ENCODE results near the gene ROGDI.

ROGDI gene

GRCh38 chr16:4775005-4775404 is 27.4 kb downstream of the ROGDI start:
- Mint-ChIP-seq H3K36me3 (ENCODE audit: low read depth) (no peaks in the 10 kb centered on the region), H3K4me3 (no peak overlapping the region), H3K4me1 (ENCODE audit: low read depth) (no peaks in the 10 kb centered on the region), H3K27me3 (ENCODE audit: low read depth) (no peaks in the 10 kb centered on the region), H3K9me3 (no peaks in the 10 kb centered on the region), H3K27ac (no peak overlapping the region)
- DNase-seq (ENCODE audit: low spot score) = no peak

- Mint-ChIP-seq H3K9me3 (no peaks in the 10 kb centered on the region), H3K27me3 (ENCODE audit: low read depth) (no peaks in the 10 kb centered on the region), H3K36me3 (ENCODE audit: low read depth) (no peaks in the 10 kb centered on the region), H3K4me3 (no peak overlapping the region), H3K27ac (no peak overlapping the region), H3K4me1 (ENCODE audit: low read depth) (peaks cover 3% of the 10 kb centered on the region)
- no peak for DNase-seq (ENCODE audit: low spot score)
Observed at GRCh38 chr16:4772351-4772750, 30.1 kb downstream of the ROGDI start.

- H3K27ac Mint-ChIP-seq = no peak overlapping the region
- H3K4me1 Mint-ChIP-seq (ENCODE audit: low read depth) = peaks cover 6% of the 10 kb centered on the region
- H3K9me3 Mint-ChIP-seq = no peaks in the 10 kb centered on the region
- H3K4me3 Mint-ChIP-seq = no peak overlapping the region
- H3K27me3 Mint-ChIP-seq (ENCODE audit: low read depth) = no peaks in the 10 kb centered on the region
- DNase-seq (ENCODE audit: low spot score) = no peak
- H3K36me3 Mint-ChIP-seq (ENCODE audit: low read depth) = no peaks in the 10 kb centered on the region
Observed at GRCh38 chr16:4771646-4772045, 30.8 kb downstream of the ROGDI start.

- Mint-ChIP-seq H3K27ac (peak overlapping the region; percentile 2), H3K4me1 (ENCODE audit: low read depth) (peaks cover 13% of the 10 kb centered on the region), H3K27me3 (ENCODE audit: low read depth) (no peaks in the 10 kb centered on the region), H3K9me3 (no peaks in the 10 kb centered on the region), H3K36me3 (ENCODE audit: low read depth) (no peaks in the 10 kb centered on the region), H3K4me3 (peak overlapping the region; percentile 95)
- no peak for DNase-seq (ENCODE audit: low spot score)
Observed at GRCh38 chr16:4769306-4769638, 33.2 kb downstream of the ROGDI start.

- H3K4me3 Mint-ChIP-seq = peak overlapping the region; percentile 95
- H3K27ac Mint-ChIP-seq = peak overlapping the region; percentile 85
- H3K27me3 Mint-ChIP-seq (ENCODE audit: low read depth) = no peaks in the 10 kb centered on the region
- peaks cover 4% of the 10 kb centered on the region for H3K36me3 Mint-ChIP-seq (ENCODE audit: low read depth)
- peak; percentile 88 for DNase-seq (ENCODE audit: low spot score)
- H3K9me3 Mint-ChIP-seq = no peaks in the 10 kb centered on the region
- H3K4me1 Mint-ChIP-seq (ENCODE audit: low read depth) = peaks cover 13% of the 10 kb centered on the region
Observed at GRCh38 chr16:4768549-4769305, 33.7 kb downstream of the ROGDI start.

- H3K36me3 Mint-ChIP-seq (ENCODE audit: low read depth) = peaks cover 6% of the 10 kb centered on the region
- H3K4me1 Mint-ChIP-seq (ENCODE audit: low read depth) = peaks cover 13% of the 10 kb centered on the region
- H3K27ac Mint-ChIP-seq = peak overlapping the region; percentile 85
- H3K27me3 Mint-ChIP-seq (ENCODE audit: low read depth) = no peaks in the 10 kb centered on the region
- peak overlapping the region; percentile 95 for H3K4me3 Mint-ChIP-seq
- H3K9me3 Mint-ChIP-seq = no peaks in the 10 kb centered on the region
- DNase-seq (ENCODE audit: low spot score) = no peak
Observed at GRCh38 chr16:4767872-4768548, 34.4 kb downstream of the ROGDI start.

GRCh38 chr16:4766875-4767628 is 35.4 kb downstream of the ROGDI start, which contains the start of gene ZNF500:
TSS of gene ZNF500 (minus strand) at chr16:4767162. CDS start at chr16:4765978, 1,184 bp downstream.
- H3K36me3 Mint-ChIP-seq (ENCODE audit: low read depth) = peaks cover 9% of the 10 kb centered on the region
- peak within 1 kb of the TSS; percentile 95 for H3K4me3 Mint-ChIP-seq
- H3K27me3 Mint-ChIP-seq (ENCODE audit: low read depth) = no peaks in the 10 kb centered on the region
- H3K27ac Mint-ChIP-seq = peak within 1 kb of the TSS; percentile 86
- peaks cover 13% of the 10 kb centered on the region for H3K4me1 Mint-ChIP-seq (ENCODE audit: low read depth)
- H3K9me3 Mint-ChIP-seq = no peaks in the 10 kb centered on the region
- DNase-seq (ENCODE audit: low spot score) = peak; percentile 97

GRCh38 chr16:4765511-4766474 is 36.6 kb downstream of the ROGDI start:
- Mint-ChIP-seq H3K27ac (peak overlapping the region; percentile 86), H3K27me3 (ENCODE audit: low read depth) (no peaks in the 10 kb centered on the region), H3K4me1 (ENCODE audit: low read depth) (peaks cover 13% of the 10 kb centered on the region), H3K4me3 (peak overlapping the region; percentile 89), H3K36me3 (ENCODE audit: low read depth) (peaks cover 15% of the 10 kb centered on the region), H3K9me3 (no peaks in the 10 kb centered on the region)
- DNase-seq (ENCODE audit: low spot score) = no peak

- Mint-ChIP-seq H3K9me3 (no peaks in the 10 kb centered on the region), H3K4me3 (no peak overlapping the region), H3K4me1 (ENCODE audit: low read depth) (peaks cover 13% of the 10 kb centered on the region), H3K27me3 (ENCODE audit: low read depth) (no peaks in the 10 kb centered on the region), H3K27ac (no peak overlapping the region), H3K36me3 (ENCODE audit: low read depth) (peaks cover 29% of the 10 kb centered on the region)
- DNase-seq (ENCODE audit: low spot score) = no peak
Observed at GRCh38 chr16:4763791-4764190, 38.6 kb downstream of the ROGDI start.

GRCh38 chr16:4762205-4762604 is 40.2 kb downstream of the ROGDI start:
- Mint-ChIP-seq H3K4me1 (ENCODE audit: low read depth) (peaks cover 9% of the 10 kb centered on the region), H3K9me3 (no peaks in the 10 kb centered on the region), H3K4me3 (no peak overlapping the region), H3K27me3 (ENCODE audit: low read depth) (no peaks in the 10 kb centered on the region), H3K27ac (no peak overlapping the region), H3K36me3 (ENCODE audit: low read depth) (peaks cover 36% of the 10 kb centered on the region)
- DNase-seq (ENCODE audit: low spot score) = no peak

- Mint-ChIP-seq H3K4me3 (no peak overlapping the region), H3K36me3 (ENCODE audit: low read depth) (peaks cover 47% of the 10 kb centered on the region), H3K4me1 (ENCODE audit: low read depth) (no peaks in the 10 kb centered on the region), H3K27me3 (ENCODE audit: low read depth) (no peaks in the 10 kb centered on the region), H3K27ac (no peak overlapping the region), H3K9me3 (peaks cover 4% of the 10 kb centered on the region)
- no peak for DNase-seq (ENCODE audit: low spot score)
Observed at GRCh38 chr16:4760221-4760910, 42.1 kb downstream of the ROGDI start.

GRCh38 chr16:4755687-4756086 is 46.7 kb downstream of the ROGDI start:
- peaks cover 45% of the 10 kb centered on the region for H3K36me3 Mint-ChIP-seq (ENCODE audit: low read depth)
- peaks cover 4% of the 10 kb centered on the region for H3K9me3 Mint-ChIP-seq
- no peak overlapping the region for H3K27ac Mint-ChIP-seq
- H3K27me3 Mint-ChIP-seq (ENCODE audit: low read depth) = no peaks in the 10 kb centered on the region
- H3K4me1 Mint-ChIP-seq (ENCODE audit: low read depth) = no peaks in the 10 kb centered on the region
- no peak overlapping the region for H3K4me3 Mint-ChIP-seq
- no peak for DNase-seq (ENCODE audit: low spot score)

GRCh38 chr16:4754865-4755264 is 47.6 kb downstream of the ROGDI start:
- DNase-seq (ENCODE audit: low spot score) = no peak
- H3K27me3 Mint-ChIP-seq (ENCODE audit: low read depth) = no peaks in the 10 kb centered on the region
- no peak overlapping the region for H3K4me3 Mint-ChIP-seq
- H3K27ac Mint-ChIP-seq = no peak overlapping the region
- H3K4me1 Mint-ChIP-seq (ENCODE audit: low read depth) = no peaks in the 10 kb centered on the region
- H3K36me3 Mint-ChIP-seq (ENCODE audit: low read depth) = peaks cover 39% of the 10 kb centered on the region
- H3K9me3 Mint-ChIP-seq = peaks cover 4% of the 10 kb centered on the region

Measured in T-helper 2 cell treated with Interferon-gamma antibody and Interleukin-4, amounts not matched to agents 5 μg/mL and 100 μg/mL, for 36 hours (primary cell).